Parathyroid adenoma (tissue), 2 donors: ENCODE results near the gene SPATS2.

Experiments used
- H2AFZ ChIP-seq: fragments of 300-600 bp; sonication (generic); one replicate; pipeline ENCODE4 v1.7.0; 2017; ENCODE audit warnings: antibody characterized with exemption, mild to moderate bottlenecking
- H3K27ac ChIP-seq: fragments of 300-600 bp; sonication (generic); one replicate; pipeline ENCODE4 v1.7.0; 2017
- H3K27me3 ChIP-seq: fragments of 300-600 bp; sonication (generic); one replicate; pipeline ENCODE4 v1.7.0; 2017; ENCODE audit warnings: low read length; ENCODE audit not compliant: control insufficient read depth, insufficient read depth
- H3K36me3 ChIP-seq: fragments of 300-600 bp; sonication (generic); one replicate; pipeline ENCODE4 v1.7.0; 2017; ENCODE audit warnings: low read length; ENCODE audit not compliant: control insufficient read depth, insufficient read depth
- H3K4me1 ChIP-seq: fragments of 300-600 bp; sonication (generic); one replicate; pipeline ENCODE4 v1.7.0; 2017; ENCODE audit warnings: control low read depth
- H3K4me2 ChIP-seq: fragments of 300-600 bp; sonication (generic); one replicate; pipeline ENCODE4 v1.7.0; 2017; ENCODE audit warnings: low read length
- H3K4me3 ChIP-seq: fragments of 300-600 bp; sonication (generic); one replicate; pipeline ENCODE4 v1.7.0; 2017; ENCODE audit warnings: low read depth, low read length
- H3K79me2 ChIP-seq: fragments of 300-600 bp; sonication (generic); one replicate; pipeline ENCODE4 v1.7.0; 2017; ENCODE audit warnings: control low read depth
- H3K9ac ChIP-seq: fragments of 300-600 bp; sonication (generic); one replicate; pipeline ENCODE4 v1.7.0; 2017; ENCODE audit warnings: mild to moderate bottlenecking
- H3K9me3 ChIP-seq: fragments of 300-600 bp; sonication (generic); one replicate; pipeline ENCODE4 v1.7.0; 2017; ENCODE audit warnings: low read length; ENCODE audit not compliant: control insufficient read depth
- CTCF ChIP-seq: fragments of 300-600 bp; sonication (generic); IDR thresholded peaks from one replicate; pipeline ENCODE4 v1.7.0; 2017; ENCODE audit warnings: antibody characterized with exemption, mild to moderate bottlenecking
- donor health status: primary hyperparathyroidism.

SPATS2 gene

GRCh38 chr12:49552014-49552413, 184.8 kb downstream of the SPATS2 start:
- H3K36me3 ChIP-seq: no peaks in the 10 kb centered on the region
- H3K27me3 ChIP-seq: no peaks in the 10 kb centered on the region
- H3K79me2 ChIP-seq: no peaks in the 10 kb centered on the region
- H2AFZ ChIP-seq: no peak overlapping the region
- no peak overlapping the region for H3K4me3 ChIP-seq
- no peak overlapping the region for H3K27ac ChIP-seq
- TF ChIP-seq CTCF: no peak
- H3K9me3 ChIP-seq: no peaks in the 10 kb centered on the region
- H3K4me1 ChIP-seq: peaks cover 8% of the 10 kb centered on the region
- H3K9ac ChIP-seq: no peak overlapping the region
- no peak overlapping the region for H3K4me2 ChIP-seq

GRCh38 chr12:49552425-49552824, 185.2 kb downstream of the SPATS2 start:
- Histone ChIP-seq H3K27ac (no peak overlapping the region), H3K9ac (no peak overlapping the region), H2AFZ (no peak overlapping the region), H3K27me3 (no peaks in the 10 kb centered on the region), H3K4me3 (no peak overlapping the region), H3K79me2 (no peaks in the 10 kb centered on the region), H3K36me3 (no peaks in the 10 kb centered on the region), H3K4me2 (no peak overlapping the region), H3K9me3 (no peaks in the 10 kb centered on the region), H3K4me1 (peaks cover 8% of the 10 kb centered on the region)
- TF ChIP-seq CTCF: no peak

GRCh38 chr12:49552899-49553298, 185.6 kb downstream of the SPATS2 start:
- no peaks in the 10 kb centered on the region for H3K27me3 ChIP-seq
- H2AFZ ChIP-seq: no peak overlapping the region
- no peaks in the 10 kb centered on the region for H3K9me3 ChIP-seq
- no peak for TF ChIP-seq CTCF
- no peaks in the 10 kb centered on the region for H3K79me2 ChIP-seq
- peaks cover 8% of the 10 kb centered on the region for H3K4me1 ChIP-seq
- no peak overlapping the region for H3K9ac ChIP-seq
- no peak overlapping the region for H3K27ac ChIP-seq
- H3K4me3 ChIP-seq: no peak overlapping the region
- no peak overlapping the region for H3K4me2 ChIP-seq
- no peaks in the 10 kb centered on the region for H3K36me3 ChIP-seq

GRCh38 chr12:49553512-49554088, 186.3 kb downstream of the SPATS2 start:
- TF ChIP-seq CTCF: peak; percentile 57
- no peak overlapping the region for H3K27ac ChIP-seq
- H3K79me2 ChIP-seq: no peaks in the 10 kb centered on the region
- H3K36me3 ChIP-seq: no peaks in the 10 kb centered on the region
- no peaks in the 10 kb centered on the region for H3K27me3 ChIP-seq
- H3K4me3 ChIP-seq: no peak overlapping the region
- H3K4me2 ChIP-seq: no peak overlapping the region
- no peaks in the 10 kb centered on the region for H3K9me3 ChIP-seq
- no peak overlapping the region for H3K9ac ChIP-seq
- peaks cover 5% of the 10 kb centered on the region for H3K4me1 ChIP-seq
- no peak overlapping the region for H2AFZ ChIP-seq

- Histone ChIP-seq H3K27ac (no peak overlapping the region), H3K4me3 (no peak overlapping the region), H3K36me3 (no peaks in the 10 kb centered on the region), H3K9ac (no peak overlapping the region), H2AFZ (no peak overlapping the region), H3K4me2 (no peak overlapping the region), H3K79me2 (no peaks in the 10 kb centered on the region), H3K9me3 (no peaks in the 10 kb centered on the region), H3K27me3 (no peaks in the 10 kb centered on the region), H3K4me1 (no peaks in the 10 kb centered on the region)
- no peak for TF ChIP-seq CTCF
Measured at GRCh38 chr12:49554266-49554665, 187.0 kb downstream of the SPATS2 start.
